Astrocyte of the hippocampus (primary cell): ENCODE results near the gene SLC4A4.
A peak's percentile ranks its signal among the peaks of the same experiment; 100 is the strongest.

ENCODE experiments used
- DNase-seq: peaks from one replicate; pipeline ENCODE4 v3.0.0; 2011; ENCODE audit warnings: low read depth, low spot score

The SLC4A4 gene

DNA sequence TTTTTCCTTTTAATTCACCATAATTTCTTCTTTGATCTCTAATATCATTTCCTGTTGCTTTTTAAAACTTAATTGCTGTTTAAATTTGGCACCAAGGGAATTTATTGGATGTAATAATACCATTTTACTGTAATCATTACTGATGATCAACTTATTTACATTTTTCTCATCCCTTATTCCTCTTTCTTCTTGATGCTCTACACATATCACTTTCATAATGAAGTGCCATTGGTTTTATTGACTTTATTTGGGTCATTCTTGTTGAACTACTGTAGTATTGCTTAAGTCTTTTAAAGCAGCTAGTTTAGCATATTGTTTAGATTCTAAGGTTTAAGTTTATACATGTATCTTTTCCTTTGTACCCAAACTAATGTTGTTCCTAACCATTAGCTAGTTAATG, 130.7 kb downstream of the SLC4A4 start:
- DNase-seq, result no peak

DNA sequence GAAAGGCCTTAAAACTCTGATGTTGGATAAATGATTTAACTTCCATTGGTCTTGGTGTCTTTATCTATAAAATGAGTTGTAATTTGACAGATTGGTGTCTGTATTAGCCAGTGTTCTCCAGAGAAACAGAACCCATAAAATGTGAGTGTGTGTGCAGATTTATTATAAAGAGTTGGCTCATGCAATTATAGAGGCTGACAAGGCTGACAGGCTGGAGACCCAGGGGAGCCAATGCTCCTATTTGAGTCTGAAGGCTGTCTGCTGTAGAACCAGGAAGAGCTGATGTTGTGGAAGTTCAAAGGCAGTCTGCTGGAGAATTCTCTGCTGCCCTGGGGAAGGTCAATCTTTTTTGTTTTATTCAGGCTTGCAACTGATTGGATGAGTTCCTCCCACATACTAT, 131.7 kb downstream of the SLC4A4 start:
- DNase-seq, result no peak

DNA sequence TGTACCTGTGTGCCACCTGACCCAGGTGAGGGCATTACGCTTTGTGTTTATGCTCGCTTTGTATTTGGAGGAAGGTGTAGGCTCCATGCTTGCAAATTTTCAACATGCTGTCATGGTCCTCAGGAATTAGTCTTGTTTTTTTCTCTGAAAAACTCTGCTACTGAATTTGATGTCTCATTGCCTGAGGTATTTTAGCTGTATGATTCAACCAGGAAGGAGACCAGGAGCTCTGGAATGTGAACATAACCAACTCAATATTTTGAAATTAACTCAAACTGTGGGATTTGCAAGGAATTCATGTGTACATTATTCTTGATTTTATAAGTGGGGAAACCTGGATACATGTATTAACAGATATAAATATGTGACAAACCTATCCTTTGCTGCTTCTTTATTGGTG, 134.1 kb downstream of the SLC4A4 start:
- peak; percentile 75 for DNase-seq

DNA sequence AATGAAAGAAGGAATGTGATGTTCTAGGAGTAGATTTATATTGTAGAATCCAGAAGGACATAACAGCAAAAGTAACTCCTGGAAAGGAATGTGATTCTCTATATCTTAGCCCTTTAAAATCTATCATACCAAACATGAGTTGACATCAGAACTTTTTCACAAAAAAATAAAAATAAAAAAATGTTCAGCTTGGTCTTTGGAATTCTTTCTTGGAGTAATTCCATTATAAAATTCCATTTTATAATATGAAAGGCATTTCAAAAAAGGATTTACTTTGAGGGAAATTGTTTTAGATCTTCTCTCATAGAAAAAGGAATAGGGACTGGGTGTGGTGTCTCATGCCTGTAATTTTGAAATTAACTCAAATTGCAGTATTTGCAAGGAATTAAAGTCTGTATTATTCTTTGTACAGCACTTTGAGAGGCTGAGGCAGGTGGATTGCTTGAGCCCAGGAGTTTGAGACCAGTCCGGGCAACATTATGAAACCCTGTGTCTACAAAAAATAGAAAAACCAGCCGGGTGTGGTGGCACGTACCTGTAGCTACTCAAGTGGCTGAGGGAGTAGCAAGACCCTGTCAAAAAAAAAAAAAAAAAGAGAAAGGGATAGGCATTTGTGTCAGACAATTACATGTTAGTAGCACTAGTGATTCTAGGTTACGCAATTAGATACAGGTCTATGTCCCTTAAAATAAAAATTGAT, 134.9 kb downstream of the SLC4A4 start:
- no peak for DNase-seq

DNA sequence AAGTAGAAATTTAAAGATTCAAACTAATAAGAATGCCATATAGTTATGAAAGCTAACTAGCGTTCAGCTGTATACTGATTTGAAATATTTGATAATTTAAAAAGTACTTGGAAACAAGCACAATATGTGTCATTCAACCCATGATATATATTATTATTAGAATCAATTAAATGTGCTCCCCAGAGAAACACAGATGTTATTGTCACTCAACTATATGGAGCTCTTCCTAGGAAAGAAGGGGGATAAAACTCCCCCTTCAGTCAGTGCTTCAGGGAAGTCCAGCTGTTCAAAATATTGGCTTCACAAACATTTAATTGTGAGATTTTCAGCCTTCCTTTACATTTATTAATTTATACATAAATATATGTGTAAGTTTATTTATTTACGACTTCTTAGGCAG, 135.9 kb downstream of the SLC4A4 start:
- DNase-seq, result no peak

DNA sequence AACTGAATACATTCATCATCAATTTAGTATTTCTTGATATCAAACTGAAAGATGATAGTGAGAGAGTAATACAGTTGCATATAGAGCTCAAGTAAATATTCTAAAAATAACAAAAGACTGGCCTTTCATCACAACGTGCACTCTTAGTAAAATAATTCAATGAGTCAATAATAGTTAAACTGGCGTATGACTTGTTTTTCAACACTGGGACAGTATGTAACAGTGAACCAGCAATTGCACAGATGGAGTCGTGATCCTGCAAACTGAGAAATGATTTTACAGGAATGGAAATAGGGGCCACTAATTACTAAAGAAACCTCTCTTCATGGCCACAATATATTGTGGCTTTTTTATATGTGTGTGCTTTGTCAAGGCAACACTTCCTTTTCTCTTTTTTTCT, 137.4 kb downstream of the SLC4A4 start:
- DNase-seq, result no peak

DNA sequence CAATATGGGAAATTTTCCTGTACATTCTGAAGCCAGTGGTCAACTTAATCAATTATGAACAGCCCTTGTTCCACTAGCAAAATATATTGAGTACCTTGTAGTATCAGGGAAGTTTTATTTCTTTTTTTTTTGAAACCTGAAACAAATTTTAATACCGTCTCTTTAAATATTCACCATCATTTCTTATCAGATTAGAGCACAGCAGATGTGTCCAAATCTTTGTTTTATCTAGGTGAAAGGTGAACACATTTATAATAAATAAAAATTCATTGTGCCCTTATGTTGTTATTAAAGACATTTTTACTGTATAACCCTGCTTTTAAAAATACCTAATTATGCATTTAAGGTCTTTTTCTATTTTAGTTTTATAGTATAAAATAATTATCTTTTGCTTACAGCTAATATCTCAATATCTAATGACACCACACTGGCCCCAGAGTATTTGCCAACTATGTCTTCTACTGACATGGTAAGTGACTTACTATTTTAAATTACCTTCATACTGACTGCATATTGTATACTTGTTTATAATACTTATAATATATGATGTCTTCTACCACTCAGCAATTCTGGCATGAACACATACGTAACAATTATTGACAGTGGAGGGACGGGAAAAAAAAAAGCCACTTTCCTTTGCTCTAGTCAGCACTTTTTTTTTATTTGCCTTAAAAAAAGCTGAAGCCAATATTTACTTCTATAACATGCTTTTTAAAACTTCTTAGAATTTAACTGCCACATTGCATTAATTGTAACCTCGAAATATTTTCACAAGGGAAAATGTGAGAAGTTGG, 147.9 kb downstream of the SLC4A4 start:
- DNase-seq, result no peak

DNA sequence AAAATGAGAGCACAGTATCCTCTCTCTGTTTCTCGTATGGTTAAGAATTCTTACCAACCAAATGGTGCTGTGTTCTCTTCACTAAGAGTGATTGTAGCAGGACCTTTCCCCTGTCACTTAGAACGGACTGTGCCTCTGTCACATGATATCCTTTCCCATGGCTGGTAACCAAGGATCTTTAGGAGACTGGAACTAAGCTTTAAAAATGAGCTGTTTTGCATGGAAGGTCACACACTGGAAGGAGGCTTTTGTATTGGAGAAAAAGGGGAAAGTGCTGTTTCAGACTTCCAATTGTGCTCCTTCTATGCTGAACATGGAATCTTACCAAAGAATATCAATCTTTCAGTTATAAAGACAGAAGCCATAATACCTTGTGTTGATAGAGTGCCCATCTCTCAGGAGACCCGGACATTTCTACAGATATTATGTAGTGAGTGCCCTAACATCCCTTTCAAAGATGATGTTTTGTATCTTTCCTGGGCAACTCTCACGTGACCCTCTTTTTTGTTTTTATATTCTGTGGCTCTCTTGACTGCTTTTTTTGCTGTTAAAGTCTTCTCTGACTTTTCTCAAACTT, 148.6 kb downstream of the SLC4A4 start:
- DNase-seq, result peak; percentile 10

DNA sequence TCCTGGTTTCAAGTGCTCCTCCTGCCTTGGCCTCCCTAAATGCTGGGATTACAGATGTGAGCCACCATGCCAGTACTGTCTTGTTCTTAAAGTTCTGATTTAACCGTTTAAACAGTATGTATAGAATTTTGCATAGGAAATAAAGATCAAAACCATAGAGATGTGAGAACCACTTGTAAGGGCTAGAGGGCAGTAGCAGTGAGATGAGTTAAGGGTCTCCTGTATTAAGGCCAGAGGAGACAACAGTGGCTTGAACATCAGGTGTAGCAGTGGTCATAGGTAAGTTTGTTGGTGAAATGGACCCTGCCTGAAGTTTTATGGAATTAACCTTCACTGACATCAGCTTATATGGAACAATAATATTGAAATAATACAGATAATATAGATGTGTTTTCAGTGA, 155.7 kb downstream of the SLC4A4 start:
- DNase-seq, result no peak

DNA sequence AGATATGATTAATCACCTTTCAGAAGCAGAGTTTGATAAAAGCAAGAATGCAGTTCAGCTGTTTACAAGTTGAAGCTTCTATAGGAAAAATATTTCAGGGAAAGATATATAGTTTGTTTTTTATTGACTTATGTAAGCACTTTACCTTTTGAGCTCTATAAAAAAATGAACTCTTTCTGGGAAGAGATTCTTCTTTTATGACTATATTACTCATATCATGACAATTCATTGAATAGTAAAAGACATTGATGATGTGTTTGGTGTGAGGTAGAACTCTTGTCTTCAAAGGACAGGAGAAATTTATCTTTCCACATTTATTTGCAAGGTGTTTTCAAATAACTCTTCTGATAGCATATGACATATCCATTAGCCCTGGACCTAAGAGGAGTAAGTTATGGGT, 156.6 kb downstream of the SLC4A4 start:
- DNase-seq, result no peak

DNA sequence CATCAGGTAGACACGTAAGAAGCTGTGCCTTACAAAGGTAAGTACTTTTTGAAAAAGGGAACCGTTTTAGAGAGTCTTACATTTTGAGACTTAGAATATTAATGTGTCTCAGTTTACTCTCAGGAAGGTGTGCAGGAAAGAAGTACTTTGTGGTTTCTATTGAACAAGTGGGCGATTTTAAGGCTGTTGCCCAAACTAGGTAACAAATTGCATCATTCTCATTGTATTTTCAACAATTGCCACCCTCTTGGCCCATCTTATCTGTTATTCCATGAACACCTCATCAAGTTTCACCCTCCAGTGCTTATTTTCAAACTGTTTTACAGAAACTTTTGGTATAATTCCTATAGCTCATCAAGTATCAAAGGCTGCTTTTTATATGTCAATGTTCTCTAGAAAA, 158.3 kb downstream of the SLC4A4 start:
- DNase-seq, result no peak

DNA sequence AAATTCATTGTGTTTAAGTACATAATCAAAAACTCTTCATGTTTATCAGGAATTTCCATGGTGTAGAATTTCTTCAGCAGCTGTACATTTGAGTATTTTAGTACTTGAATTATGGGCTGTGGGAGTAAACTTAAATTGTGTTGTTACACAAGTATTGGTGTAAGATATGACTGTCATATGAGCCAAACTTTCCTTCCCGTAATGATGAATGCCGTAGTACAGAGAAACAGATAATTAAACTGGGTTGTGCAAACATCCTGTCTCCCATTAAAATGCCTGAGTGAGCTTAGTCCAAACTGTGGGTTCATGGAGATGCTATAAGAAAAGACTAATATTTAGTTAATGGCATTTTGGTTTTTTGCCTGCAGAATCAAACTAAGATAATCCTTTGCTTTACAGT, 159.2 kb downstream of the SLC4A4 start:
- no peak for DNase-seq

DNA sequence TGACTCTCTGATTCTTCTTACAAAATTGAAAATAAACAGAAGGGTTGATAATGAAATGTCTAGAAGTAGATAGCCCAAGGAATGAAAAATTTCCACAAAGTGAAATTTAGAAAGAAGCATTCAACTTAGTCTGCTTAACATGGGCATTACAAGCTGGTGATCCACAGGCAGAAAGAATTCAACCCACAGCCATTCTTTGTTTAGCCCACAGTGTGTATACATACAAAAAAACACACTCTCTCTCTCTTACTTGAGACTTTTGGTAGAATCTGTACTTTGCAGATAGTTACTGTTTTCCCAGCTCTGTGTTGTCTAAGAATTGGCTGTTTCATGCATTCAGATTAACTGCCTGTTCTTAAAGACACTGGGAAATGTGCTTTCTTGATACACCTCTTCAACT, 159.8 kb downstream of the SLC4A4 start:
- no peak for DNase-seq

DNA sequence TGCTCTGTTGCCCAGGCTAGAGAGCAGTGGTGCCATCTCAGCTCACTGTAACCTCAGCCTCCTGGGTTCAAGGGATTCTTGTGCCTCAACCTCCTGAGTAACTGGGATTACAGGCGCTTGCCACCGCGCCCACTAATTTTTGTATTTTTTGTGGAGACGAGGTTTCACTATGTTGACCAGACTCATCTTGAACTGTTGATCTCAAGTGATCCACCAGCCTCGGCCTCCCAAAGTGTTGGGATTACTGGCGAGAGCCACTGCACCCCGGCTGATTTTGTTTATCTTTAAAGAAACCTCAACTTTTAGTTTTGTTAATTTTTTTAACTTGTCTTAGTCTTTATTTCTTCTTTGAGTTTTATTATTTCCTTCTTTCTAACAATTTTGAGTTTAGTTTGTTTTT, 163.2 kb downstream of the SLC4A4 start:
- DNase-seq, result no peak

DNA sequence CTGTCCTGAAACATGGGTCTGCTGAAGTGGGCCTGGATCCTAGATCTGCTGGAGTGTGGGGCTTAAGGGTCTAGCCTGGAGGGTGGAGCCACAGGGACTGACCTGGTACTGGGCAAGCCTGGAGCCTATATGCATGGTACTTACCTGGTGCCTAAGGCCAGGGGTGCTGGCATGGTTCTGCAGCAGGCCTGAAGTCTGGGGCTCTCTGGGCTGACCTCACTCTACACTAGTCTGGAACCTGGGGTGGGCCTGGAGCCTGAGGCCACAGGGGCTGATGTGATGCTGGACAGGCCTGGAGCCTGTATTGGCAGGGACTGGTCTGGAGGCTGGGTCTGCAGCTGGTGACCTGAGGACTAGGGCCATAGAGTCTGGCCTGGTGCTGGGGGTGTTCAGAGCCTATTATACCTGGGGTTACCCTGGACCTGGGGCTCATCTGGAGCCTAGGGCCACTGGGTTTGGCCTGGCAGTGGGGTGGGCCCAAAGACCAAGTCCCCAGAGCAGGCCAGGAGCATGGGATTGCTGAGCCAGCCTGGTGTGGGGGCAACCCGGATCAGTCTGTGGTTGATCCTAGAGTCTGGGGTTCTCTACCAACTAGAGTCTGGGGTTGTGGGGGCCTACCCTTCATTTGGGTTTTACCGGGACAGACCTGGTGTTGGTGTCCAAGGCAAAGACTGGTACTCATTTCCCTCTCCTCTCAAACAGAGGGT, 179.6 kb downstream of the SLC4A4 start:
- DNase-seq, result no peak

DNA sequence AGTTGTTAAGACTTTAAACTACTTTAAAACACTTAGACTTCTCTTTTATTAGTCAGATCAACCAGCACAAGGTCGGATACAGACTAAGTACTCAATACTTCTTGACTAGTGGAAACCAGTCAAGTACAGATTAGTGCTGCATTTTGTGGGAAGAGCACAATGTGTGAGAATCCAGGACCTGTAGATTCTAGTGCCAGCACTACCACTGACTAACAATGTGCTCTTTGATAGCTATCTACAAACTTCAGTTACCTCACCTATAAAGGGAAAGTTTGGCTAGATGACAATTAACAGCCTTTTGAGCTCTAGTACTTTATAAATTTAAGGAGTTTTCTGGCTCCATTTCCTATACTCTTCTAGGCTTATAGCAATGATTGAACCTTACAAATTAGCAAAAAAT, 181.5 kb downstream of the SLC4A4 start:
- peak; percentile 16 for DNase-seq

DNA sequence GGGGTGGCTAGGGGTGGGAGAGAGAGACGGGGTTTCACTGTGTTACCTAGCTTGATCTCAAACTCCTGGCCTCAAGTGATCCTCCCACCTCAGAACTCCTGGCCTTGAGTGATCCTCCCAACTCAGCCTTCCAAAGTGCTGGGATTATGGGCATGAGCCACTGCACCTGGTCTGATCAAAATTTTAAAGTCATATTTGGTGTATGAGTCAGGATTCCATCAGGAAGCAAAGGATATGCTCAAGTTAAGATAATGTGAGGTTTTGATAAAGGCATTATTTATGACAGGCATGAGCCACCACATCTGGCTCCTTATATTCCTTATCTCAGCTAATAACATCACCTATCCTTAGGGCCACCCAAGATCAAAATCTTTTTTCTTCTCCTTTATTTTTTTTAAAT, 182.0 kb downstream of the SLC4A4 start:
- DNase-seq, result no peak

DNA sequence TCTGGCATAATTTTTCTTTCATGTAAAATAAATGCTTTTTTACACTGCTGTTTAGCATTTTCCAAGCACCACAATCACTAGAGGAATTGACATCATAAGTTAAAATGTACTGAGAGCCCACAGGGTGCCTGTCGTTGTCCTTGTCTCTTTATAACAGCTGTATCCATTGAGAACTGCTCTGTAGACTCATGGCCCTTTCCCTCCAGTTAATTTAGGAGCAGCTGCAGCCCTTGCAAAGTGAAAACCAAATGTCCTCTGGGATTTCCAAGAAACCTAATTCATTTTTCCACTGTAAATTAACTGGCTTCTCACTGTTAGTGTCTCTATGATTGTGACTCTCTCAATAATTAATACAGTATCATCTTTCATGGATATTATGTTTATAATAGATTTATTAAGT, 185.9 kb downstream of the SLC4A4 start:
- DNase-seq, result no peak

DNA sequence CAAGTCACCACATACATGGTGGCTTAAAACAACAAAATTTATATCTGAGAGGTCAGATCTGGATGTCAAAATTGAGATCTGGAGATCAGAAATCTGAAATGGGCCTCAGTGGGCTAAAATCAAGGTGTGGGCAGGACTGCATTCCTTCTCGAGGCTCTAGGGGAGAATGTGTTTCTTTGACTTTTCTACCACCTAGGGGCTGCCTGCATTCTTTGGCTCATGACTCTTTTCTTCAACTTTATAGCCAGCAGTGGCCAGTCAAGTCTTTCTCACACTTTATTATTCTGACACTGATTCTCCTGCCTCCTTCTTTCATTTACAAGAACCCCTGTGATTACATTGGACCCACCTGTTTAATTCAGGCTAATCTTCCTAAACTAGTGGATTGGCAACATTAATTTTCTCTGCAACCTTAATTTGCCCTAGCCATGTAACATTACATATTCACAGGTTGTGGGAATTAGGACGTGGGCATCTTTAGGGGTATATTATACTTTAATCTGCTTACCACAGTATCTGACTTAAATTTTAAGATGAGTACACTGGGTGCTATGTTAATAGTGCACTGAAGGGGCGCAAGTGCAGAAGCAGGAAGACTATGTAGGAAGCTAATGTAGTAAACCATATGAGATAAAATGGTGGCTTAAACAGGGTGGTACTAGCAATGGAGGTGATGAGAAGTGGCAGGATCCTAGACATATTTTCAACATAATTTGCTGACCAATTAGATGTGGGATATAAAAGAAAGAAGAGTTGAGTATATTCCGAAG, 188.0 kb downstream of the SLC4A4 start:
- peak; percentile 29 for DNase-seq

DNA sequence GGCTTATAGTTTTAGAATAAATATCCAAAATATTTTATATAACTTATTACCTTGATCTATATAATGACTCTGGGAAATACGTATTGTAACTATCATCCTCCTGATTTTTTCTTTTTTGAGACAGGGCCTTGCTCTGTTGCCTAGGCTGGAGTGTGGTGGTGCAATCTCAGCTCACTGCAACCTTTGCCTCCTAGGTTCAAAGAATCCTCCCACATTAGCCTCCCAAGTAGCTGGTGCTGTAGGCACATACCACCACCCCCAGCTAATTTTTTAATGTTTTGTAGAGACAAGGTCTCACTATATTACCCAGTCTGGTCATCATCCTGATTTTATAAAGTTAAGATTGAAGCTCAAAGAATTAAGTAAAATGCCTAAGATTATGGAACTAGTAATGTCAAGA, 193.6 kb downstream of the SLC4A4 start:
- DNase-seq, result no peak

DNA sequence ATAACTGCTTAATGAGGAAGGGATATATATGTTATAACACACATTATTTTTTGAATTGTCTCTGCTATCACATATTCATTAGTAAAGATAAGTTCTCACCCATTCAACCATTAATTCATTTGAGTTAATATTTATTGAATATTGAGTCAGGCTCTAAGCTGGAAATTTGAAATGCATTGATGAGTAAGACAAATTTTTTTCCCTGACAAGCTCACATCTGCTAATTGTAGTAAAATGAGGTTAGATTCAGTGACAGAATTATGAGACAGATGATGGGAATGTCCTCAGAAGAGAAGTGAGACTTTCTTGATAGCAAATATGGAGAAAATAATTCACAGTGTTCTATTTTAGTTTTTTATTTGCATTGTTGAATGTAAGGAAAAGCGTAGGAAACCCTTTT, 194.3 kb downstream of the SLC4A4 start:
- no peak for DNase-seq
